ENCODE data around the gene SAG.
"Not testable (repeated sequence)": the region's sequence is repeated elsewhere in the genome, so short reads cannot be mapped to it uniquely, and the experiment has no call there.

Gene SAG

DNA sequence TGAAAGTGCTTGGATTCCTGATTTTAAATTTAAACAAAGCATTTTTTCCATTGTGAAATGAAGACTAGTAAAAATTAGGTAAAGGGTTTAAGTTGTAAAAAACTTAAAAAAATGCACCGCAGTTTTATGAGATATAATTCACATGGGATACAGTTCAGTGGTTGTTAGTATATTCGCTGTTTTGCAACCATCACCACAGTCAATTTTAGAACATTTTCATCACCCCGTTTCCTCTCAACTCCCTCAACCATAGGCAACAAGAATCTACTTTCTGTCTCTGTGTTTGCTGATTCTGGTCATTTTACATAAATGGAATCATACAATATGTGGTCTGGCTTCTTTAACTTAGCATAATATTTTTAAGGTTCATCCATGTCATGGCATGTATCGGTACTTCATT, 50.7 kb downstream of the SAG start:
- DNase-seq: peak; percentile 35

DNA sequence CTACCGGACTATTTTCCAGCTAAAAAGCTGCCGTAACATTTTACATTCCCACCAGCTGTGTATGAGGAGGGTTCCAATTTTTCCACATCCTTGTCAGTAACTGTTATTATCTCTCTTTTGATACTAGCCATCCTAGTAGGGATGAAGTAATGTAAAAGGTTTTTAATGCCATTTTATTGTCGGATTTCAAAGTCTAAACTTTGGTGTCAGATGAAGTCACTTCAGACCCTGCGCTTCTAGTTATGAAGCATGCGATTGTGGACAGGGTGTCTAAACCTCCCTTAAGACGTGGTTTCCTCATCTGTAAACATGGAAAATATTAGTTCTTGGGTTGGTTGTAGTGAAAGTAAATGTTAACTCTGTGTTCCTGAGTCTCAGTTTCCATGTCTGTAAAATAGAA, 51.3 kb downstream of the SAG start:
- no peak for DNase-seq

DNA sequence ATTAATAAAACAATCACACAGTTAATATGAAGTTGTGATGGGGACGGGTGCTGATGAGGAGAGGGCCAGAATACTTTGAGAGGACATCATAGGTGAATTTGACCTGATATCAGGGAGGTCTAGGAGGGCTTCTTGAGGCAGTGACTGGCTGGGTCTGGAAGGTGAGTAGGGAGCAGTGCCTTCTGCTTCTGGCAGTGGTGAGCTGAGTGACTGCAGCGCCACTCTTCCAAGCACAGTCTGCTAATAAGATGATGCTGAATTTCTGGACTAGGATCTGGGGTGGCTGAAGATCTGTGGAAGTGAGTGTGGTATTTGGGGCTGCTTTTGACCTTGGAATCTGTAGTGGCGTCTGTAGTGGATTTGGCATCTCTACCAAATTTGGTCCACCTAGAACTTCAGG, 52.2 kb downstream of the SAG start:
- no peak for DNase-seq

DNA sequence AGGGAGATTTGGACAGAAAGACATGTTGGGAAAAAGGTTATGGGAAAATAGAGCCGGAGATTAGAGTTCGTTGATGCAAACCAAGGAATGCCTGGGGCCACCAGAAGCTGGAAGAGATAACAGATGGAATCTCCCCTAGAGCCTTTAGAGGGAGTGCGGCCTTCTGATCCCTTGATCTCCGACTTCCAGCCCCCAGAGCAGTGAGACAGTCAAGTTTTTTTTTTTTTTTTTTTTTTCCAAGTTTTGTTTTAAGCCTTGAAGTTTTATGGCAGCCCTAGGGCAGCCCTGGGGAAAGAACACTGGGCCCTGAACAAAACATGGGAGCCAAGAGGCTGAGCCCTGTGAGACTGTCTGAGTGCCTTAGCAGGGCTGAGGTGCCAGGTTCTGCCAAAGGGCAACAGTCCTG, 53.2 kb downstream of the SAG start:
- no peak for DNase-seq

DNA sequence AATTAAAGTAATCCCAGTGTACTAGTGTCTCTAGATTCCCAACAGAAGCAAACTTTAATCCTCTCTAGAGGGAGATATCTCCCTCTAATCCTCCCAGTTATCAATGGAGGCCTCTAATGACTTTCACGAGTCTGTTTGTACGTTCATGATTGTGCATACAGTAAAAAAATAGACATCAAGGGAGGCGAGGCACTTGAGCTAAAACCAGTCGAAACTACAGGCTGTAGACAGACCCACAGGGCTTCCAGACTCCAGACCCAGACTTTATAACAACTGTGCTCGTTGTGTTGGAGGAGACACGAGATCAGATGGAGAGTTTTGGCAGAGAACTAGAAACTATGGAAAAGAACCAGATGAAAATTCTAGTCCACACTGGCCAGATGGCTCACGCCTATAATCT, 53.7 kb downstream of the SAG start:
- no peak for DNase-seq

DNA sequence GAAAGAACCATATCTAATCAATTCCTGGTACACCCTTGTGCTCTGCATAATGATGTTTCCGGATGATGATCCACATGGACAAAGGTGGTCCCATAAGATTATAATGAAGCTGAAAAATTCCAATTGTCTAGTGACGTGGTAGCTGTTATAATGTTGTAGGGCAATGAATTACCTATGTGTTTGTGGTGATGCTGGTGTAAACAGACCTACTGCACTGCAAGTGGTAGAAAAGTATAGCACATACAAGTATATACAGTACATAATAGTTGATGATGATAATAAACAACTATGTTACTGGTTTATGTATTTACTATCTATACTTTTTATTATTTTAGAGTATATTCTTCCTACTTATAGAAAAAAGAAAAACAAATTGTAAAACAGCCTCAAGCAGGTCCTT, 55.1 kb downstream of the SAG start:
- DNase-seq: no peak

DNA sequence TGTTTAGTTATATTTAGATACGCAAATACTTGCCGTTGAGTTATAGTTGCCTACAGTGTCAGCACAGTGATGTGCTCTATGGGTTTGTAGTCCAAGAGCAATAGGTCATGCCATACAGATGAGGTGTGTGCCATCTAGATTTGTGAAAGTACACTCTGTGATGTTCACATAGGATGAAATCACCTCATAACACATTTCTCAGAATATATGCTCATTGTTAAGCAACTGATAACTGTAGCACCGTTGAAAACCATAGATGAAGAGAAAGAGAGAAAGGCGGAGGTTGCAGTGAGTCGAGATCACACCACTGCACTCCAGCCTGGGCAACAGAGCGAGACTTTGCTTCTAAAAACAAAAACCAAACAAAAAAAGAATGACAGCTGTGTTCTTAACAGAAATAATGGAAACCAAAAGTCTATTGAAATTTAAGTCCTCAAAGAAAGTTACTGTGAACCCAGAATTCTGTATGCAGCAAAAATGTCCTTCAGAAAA, 56.2 kb downstream of the SAG start:
- DNase-seq: no peak

DNA sequence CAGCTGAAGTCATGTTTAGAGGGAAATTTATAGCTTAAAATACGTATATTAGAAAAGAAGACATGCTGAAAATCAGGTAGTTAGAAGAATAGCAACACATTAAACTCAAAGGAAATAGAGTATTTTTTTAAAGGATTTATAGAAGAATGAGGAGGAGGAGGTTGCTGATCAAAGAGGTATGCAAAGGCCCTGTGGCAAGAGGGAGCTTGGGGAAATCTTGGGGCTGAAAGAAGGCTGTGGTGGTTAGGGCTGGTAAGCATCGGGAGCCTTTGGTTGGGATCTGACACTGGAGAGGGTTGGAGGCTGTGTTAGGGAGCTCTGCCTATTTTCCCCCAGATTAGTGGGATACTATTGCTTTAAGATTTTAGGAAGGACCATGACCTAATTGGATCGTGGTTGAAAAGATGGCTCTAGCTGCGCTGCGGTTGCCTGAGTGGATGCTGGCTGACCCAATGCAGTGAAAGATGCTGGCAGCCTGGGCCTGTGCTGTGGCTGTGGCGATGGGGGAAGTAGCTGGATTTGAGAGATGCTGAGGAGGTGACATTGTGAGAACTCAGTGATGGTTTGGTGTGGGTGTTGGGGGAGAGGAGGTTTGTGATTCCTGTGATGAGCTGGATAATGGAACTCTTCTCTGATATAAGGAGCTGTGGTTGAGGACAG, 58.4 kb downstream of the SAG start:
- no peak for DNase-seq

DNA sequence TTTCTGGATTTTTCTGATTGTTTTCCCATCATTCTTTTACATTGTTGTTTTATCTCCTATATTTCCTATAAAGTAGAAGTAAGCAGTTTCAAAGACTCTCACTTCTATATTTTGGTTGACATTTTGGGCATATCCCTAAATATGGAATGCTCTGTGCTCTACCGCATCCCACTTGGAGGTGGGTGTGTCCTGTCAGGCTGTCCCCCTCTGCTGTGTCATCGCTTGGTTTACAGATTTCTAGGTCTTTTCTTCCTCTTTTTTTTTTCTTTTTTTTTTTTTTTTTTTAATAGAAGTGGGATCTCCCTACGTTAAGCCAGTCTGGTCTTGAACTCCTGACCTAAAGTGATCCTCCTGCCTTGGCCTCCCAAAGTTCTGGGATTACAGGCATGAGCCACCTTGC, 60.0 kb downstream of the SAG start:
- no peak for DNase-seq

DNA sequence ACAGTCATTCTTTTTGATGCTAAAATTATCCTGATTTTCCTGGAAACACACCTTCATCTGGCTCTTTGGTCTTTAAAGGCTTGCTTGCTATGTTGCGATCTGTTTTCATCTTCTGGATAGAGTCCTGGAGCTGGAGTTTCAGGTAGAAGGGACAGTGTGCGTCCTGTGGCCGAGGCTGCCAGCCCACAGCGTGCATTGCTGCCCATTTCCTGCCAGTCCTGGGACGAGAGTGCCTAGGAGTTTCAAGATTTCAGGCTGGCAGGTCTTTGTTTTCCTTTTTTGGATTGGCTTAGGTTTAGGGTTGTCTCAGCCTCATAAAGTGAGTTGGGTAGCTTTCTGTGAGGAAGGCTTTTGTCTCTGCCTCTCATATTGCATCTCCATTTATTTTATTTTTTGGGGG, 61.1 kb downstream of the SAG start:
- DNase-seq: no peak

DNA sequence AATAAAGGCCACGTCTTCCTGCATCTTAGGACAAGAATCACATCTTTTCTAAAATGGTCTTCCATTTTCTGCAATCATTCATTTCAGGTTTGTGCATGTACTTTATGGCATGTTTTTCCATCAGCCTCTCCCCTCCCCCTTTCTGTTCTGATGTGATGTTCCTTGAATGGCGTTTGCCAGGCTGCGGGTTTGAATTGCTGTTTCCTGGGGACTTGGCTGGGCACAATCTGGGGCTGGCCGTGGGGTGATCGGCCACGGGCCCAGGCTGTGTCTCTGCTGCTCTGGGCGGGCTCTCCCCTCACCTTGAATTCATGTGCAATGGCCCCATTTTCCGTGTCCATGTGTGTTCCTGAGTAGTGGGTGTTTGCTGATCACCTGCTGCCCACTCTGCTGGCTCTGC, 61.8 kb downstream of the SAG start:
- no peak for DNase-seq

DNA sequence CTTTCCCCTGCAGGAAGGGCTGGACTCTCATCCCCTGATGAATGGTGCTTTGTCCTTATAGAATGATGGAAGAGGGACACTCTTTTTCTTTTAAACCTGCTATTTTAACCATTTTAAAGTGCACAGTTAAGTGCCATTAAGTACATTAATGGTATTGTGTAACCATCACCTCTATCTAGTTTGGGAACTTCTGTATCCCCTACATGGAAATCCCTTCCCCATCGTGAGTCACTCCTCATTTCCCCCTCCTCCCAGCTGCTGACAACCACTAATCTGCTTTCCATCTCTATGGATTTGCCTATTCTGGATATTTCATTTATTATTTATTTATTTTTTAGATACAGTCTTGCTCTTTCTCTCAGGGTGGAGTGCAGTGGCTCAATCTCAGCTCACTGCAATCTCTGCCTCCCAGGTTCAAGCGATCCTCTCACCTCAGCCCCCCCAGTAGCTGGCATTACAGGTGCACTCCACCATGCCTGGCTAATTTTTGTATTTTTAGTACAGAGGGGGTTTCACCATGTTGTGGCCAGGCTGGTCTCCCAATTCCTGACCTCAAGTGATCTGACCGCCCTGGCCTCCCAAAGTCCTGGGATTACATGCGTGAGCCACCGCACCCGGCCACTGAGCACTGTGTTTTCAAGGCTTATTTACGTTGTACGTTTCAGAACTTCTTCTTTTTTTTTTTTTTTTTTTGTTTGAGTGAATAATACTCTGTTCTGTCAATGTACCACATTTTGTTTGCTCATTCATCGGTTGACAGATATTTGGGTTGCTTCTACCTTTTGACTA, 62.5 kb downstream of the SAG start:
- DNase-seq: no peak

DNA sequence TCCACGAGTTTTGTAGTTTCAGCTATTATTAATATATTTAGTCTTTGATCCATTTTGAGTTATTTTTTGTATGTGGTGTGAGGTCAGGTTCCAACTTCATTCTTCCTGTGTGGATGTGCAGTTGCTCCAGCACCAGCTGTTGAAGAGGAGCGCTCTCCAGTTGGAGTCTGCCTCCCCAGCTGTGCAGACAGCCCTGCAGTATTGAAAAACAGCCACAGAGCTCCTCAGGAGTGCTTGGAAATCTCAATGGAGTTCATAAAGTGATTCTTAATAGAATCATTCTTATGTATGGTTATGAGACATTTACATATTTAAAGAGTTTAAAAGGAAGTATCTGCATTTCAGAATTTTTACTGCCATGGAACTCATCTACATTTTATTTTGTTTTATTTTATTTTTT, 64.0 kb downstream of the SAG start:
- no peak for DNase-seq

DNA sequence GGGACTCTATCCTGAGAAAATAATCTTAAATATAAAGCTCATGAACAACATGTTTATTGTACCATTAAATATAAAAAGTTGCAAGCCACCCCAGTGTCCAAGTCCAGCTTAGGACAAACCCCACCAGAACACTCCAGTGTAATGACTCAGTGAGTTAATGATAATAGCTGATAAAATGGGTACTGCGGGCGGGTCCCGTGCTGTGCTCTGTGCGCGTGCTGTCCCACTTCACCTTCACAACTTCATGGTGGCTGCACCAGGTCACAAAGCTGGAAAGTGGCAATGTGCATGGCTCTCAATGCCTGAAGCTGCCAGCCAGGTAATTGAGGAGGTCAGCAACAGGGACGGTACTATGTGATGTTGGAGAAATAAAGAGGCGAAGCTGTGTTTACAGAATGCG, 65.2 kb downstream of the SAG start:
- DNase-seq: no peak

DNA sequence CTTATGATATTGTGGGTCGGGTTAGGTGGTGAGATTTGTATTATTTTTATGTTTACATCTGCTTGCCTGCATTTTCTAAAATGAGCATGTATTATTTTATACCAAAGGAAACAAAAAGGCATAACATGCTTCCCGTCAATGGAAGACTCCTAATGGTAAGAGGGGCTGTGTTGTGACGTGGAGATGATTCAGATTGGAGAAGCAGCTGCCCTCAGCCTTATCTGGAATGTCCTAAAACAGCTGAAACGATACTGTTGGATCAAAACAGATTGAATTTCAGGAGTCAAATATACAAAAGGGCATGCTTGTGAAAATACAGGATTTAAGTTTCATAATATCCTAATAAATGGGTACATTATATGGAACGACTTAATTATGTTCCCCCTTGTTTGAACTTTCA, 65.7 kb downstream of the SAG start:
- no peak for DNase-seq

DNA sequence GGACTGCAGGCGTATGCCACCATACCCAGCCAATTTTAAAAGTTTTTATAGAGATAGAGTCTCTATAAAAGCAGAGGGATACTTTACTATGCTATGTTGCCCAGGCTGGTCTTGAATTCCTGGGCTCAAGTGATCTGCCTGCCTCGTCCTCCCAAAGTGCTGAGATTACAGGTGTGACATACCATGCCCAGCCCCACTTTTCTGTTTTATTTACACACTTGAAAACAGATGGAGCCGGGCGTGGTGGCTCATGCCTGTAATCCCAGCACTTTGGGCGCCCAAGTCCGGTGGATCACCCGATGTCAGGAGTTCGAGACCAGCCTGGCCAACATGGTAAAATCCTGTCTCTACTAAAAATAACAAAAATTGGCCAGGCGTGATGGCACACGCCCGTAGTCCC, 67.2 kb downstream of the SAG start:
- not testable (repeated sequence) for DNase-seq

DNA sequence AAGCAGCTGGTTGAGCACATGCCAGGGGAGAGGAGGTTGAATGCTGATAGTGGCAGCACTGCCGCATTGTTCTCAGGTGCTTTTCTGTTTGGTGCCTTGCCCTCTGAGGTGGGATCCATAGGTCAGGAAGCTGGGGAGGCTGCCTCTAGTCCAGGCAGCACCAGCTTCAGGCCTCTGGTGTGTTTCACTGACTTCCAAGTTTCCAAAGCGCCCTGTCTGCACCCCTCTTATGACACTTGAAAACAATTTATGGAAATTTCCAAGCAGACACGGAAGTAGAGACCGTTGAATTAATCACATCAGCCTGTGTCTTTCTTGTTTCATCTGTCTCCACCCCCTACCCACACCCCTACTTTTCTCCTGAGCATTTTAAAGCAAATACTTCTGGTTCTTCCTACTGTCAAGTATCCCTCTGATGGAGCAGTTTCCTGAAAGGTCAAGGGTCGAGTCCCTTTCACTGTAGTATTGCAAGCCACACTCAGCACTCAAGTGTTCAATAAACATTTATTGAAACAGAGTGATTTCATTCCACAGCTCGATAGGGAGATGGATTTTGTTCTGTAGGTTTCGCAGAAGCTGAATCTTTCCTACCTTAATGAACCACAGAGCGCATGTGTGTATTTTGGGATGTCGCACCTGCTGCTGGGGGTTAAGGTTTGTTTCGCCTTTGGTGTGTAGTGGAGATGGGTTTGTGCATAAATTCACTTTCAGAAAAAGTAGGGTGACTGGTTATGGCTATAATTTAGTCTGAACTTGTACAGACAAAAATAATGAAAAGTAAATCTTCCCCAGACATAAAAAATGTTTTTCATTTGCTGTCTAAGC, 68.1 kb downstream of the SAG start:
- no peak for DNase-seq

DNA sequence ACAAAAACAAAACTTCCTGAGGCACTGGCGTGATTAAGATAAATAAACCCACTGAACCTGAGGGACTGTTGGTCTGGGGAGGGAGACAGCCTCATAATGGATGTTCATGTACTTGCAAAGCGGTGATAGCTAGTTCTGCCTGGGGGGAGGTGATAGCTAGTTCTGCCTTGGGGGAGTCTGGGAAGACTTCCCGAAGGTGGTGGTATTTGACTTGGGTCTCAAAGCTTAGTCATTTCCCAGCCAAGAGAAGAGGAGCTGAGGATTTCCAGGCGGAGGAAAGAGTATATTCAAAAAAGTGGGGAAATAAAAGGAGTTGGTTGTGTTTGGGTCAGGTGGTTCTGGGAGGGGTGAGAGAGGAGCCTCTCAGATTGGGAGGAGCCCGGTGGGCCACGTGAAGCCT, 71.4 kb downstream of the SAG start:
- DNase-seq: no peak

DNA sequence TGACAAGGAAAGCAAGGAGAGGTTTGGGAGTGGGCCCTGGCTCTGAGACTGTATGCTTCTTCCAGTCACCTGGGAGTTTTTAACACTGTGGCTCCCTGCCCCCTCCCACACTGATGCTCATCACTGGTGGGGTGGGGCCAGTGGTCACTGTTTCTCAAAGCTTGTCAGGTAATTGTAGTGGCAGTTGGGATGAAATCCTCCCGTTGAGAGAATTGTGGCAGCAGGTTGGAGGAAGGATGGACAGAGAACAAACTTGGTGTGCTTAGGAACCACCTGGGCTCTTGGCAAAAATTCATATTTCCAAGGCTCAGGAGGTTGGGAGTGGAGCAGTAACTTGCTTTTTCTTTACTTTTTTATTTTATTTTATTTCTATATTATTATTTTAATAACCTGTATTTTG, 71.8 kb downstream of the SAG start:
- DNase-seq: no peak

DNA sequence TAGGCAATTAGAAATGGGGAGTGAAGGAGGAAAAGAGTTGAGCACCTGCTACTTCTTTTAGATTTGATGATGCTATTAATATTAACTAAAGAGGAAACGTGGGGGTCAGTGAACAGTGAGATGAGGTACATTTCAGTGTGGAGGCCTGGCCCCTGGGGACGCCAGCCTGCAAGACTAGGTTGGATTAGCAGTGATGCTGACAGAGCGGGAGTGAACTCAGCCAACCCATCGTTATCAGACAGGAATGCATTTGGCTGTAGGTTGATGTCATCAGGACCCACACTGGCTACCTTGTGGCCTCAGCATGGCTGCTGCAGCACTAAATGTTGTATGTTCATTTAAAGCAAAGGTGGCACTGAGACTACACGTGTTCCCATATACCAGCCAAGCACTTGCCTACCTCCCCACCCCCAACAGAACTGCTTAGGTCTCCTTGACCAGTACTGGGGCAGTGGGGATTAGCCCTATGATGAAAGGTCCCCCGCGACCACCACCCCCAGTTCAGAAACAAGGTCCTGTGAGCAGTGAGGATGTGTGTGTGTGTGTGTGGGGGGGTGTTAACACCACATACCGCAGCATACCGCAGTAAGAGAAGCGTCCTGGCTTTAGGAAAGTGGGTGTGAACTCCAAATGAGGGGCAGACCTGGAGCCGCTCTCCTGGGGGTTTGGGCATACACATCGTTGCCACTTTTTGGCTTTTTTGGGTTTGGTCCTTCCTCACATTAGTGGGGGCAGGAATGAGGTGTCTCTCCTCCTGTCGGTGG, 72.7 kb downstream of the SAG start:
- no peak for DNase-seq

DNA sequence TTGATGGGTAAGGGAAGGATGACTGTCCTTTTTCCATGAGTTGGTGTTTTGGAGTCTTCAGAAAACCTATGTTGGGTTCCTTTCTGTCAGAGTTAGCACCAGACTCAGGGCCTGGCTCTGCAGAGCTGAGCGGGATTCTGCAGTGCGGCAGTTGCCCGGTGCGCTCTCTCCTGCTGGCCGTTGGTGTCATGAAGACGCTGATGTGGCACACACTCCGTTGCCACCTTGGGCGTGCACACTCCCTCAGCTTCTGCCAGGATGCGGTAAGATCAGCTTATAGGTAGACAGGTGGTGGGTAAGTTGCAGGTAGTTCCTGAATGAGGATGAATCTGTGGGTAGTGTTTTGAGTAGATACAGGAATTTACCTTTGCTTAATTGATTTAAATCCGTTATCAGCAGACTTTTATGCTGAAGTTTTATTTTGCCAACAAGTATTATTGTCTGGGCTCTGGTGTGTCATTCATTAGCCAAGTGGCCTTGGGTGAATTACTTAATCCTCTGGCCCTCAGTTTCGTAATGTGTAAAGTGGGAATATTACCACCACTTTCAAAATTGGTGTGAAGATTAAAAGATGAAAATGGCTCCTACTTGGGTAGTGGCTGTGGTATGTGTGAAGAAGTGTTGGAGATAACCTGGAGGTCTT, 73.5 kb downstream of the SAG start:
- DNase-seq: no peak

DNA sequence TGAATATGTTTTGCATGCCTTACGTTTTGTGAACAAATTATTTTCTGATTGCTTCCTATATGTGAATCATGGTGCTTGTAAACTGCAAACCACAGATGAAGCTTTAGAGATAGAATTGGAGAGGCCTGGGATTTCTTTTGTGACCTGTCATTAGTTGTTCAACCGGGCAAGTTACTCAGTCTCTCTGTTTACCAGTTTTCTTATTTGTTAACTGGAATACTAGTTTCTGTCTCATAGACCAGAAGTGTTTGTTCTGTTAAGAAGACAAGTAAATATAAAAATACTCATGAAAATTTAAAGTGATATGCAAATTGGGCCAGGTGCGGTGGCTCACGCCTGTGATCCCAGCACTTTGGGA, 74.0 kb downstream of the SAG start:
- no peak for DNase-seq

DNA sequence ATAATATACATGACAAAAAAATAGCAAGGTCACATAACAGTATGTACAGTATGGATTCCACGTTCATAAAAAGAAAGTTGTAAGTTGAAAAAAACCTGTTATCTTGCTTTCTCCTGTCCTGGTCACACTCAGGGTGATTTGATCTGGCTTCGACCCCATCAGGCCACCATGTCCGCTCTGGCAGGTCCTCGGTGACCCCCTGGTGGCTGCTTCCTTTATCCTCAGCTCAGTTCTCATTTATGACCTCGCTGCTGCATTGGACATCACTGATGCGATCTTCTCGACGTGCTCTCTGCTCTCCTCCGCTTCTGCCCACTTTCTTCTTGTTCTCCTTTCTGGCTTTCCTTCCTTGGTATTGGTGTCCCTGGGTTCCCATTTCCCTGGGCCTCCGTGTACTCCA, 76.4 kb downstream of the SAG start:
- DNase-seq: no peak

Data from SIG-M5 (cell line).